Cardiac fibroblast (primary cell): ENCODE data around the gene MESP1.
"Not testable (repeated sequence)": the region's sequence is repeated elsewhere in the genome, so short reads cannot be mapped to it uniquely, and the experiment has no call there.

ENCODE experiments used
- DNase-seq, 2 donors: peaks; one replicate each; pipeline versions ENCODE4 v3.0.0 to v3.0.0-alpha.2; 2010; ENCODE audit warnings: low read depth in 2 of 2
- H3K4me3 ChIP-seq, 2 donors: replicated peaks in 1 of 2; 1 replicate in 1 of 2; 2 replicates in 1 of 2; pipeline ENCODE4 v1.5.1; 2011; ENCODE audit warnings: low read depth in 2 of 2, low read length in 2 of 2, mild to moderate bottlenecking in 2 of 2, moderate library complexity in 1 of 2
- CTCF ChIP-seq: IDR thresholded peaks from one replicate; pipeline ENCODE4 v1.5.1; 2011; ENCODE audit warnings: low read depth, mild to moderate bottlenecking, low read length, inconsistent platforms

Gene MESP1

GRCh38 chr15:89794627-89795241, 43.7 kb upstream of the MESP1 start:
- TF ChIP-seq CTCF = no peak
- H3K4me3 ChIP-seq = no peak overlapping the region
- DNase-seq = peak; percentile 84 to 90

- DNase-seq = no peak
- TF ChIP-seq CTCF = no peak
Measured at GRCh38 chr15:89792106-89792805, 41.2 kb upstream of the MESP1 start.

GRCh38 chr15:89790661-89791060, 39.6 kb upstream of the MESP1 start:
- DNase-seq = no peak
- H3K4me3 ChIP-seq = no peak overlapping the region
- TF ChIP-seq CTCF = no peak

More at GRCh38 chr15:89792106-89792805, 41.2 kb upstream of the MESP1 start:
- no peak overlapping the region for H3K4me3 ChIP-seq

- no peak for TF ChIP-seq CTCF
- no peak for DNase-seq
- no peak overlapping the region for H3K4me3 ChIP-seq
Measured at GRCh38 chr15:89790206-89790605, 39.2 kb upstream of the MESP1 start.

- H3K4me3 ChIP-seq, DNase-seq: not testable (repeated sequence)
Measured at GRCh38 chr15:89788585-89788984, 37.5 kb upstream of the MESP1 start.

- TF ChIP-seq CTCF = no peak
- DNase-seq = no peak
- no peak overlapping the region for H3K4me3 ChIP-seq
Measured at GRCh38 chr15:89787944-89788343, 36.9 kb upstream of the MESP1 start.

- no peak for TF ChIP-seq CTCF
- H3K4me3 ChIP-seq = no peak overlapping the region
- DNase-seq = peak in 1 of 2 donors; percentile 74
Measured at GRCh38 chr15:89785774-89786140, 34.7 kb upstream of the MESP1 start.
